Heart left ventricle (tissue), 13 donors: Measurements from ENCODE around the gene XIRP2.

ENCODE experiments used
- CTCF ChIP-seq, 12 donors: fragments of 200-600 bp; sonication (generic) in 4 of 12; IDR thresholded peaks; one replicate each; pipeline versions ENCODE4 v1.5.0 to v1.8.0; 2018 to 2022; ENCODE audit warnings: antibody characterized with exemption in 12 of 12, mild to moderate bottlenecking in 5 of 12
- POLR2A ChIP-seq, 2 donors: fragments of 450-650 bp; IDR thresholded peaks; one replicate each; pipeline ENCODE4 v1.6.1; 2017; ENCODE audit warnings: antibody characterized with exemption in 2 of 2, mild to moderate bottlenecking in 2 of 2, moderate library complexity in 2 of 2
- donor health status: ischemic (EF 13 %, LVEDD 7.1; RV severe dilation, severe dysfunction).
- donor health status: DM: no; HTN: yes; CAD: no.
- donor health status: DM: no; HTN: no; CAD: no.
- donor health status: ischemic (EF 25% LVEDD 6.9; RV normal size, moderate dysfunction).
- donor health status: ischemic (EF 25% LVEDD 5.7; RV mildly dilated, moderate dysfunction).
- donor health status: ischemic (EF 35%, LVEDD 5.7; RV mildly dilated, moderate dysfunction).
- donor health status: nonischemic (EF 11% LVEDD 7.7; RV severe dilation, severe dysfunction).
- donor health status: DM: yes; HTN: yes; CAD: no.
- donor health status: PGD.
- donor health status: ischemic (EF 29% LVEDD 5.4; RV normal size, mild dysfunction).
- donor health status: nonischemic (EF 23%, LVEDD 6.1; RV moderate dilation, normal function).

- no peak for TF ChIP-seq POLR2A (IDR thresholded peaks at IDR 0.05)
- no peak for TF ChIP-seq CTCF (IDR thresholded peaks at IDR 0.05)
These were observed 46.6 kb upstream of the XIRP2 start for GRCh38 chr2:166841679-166842078.
